ENCODE results near the gene VPS51.
"Not testable (repeated sequence)": the region's sequence is repeated elsewhere in the genome, so short reads cannot be mapped to it uniquely, and the experiment has no call there.

VPS51 gene

DNA sequence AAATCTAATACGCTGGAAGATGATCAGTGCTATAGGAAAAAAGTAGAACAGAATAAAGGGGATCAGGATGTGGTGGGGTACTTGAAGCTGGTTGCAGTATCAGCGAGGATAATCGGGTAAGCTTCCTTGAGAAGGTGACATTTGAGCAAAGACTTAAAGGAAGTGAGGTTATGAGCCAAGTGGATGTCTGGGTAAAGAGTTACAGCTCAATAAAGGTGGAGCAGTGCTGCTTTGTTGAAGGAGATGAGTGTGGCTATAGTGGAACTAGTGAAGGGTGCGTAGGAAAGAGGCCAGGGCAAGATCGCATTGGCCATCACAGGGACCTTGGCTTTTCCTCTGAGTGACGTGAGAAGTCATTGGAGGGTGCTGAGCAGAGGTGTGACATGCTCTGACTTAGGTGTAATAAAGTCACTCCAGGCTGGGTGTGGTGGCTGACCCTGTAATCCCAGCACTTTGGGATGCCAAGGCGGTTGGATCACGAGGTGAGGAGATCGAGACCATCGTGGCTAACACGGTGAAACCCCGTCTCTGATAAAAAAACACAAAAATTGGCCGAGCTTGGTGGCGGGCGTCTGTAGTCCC lies 40.6 kb downstream of the VPS51 start:
- DNase-seq: no peak

GRCh38 chr11:65141896-65142494 lies 46.0 kb downstream of the VPS51 start:
- no peak for DNase-seq

- DNase-seq: no peak
Observed at GRCh38 chr11:65147352-65148075, 51.5 kb downstream of the VPS51 start.

GRCh38 chr11:65148657-65149056 lies 52.6 kb downstream of the VPS51 start:
- DNase-seq: no peak

DNA sequence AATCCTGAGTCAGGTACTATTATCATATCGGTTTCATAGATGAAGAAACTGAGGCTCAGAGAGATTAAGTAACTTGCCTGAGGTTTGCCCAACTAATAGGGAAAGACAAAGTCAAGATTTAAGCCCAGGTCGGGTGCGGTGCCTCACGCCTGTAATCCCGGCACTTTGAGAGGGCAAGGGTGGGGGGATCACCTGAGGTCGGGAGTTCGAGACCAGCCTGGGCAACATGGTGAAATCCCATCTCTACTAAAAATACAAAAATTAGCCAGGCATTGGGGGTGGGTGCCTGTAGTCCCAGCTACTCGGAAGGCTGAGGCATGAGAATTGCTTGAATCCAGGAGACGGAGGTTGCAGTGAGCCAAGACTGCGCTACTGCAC lies 54.1 kb downstream of the VPS51 start:
- not testable (repeated sequence) for DNase-seq

DNA sequence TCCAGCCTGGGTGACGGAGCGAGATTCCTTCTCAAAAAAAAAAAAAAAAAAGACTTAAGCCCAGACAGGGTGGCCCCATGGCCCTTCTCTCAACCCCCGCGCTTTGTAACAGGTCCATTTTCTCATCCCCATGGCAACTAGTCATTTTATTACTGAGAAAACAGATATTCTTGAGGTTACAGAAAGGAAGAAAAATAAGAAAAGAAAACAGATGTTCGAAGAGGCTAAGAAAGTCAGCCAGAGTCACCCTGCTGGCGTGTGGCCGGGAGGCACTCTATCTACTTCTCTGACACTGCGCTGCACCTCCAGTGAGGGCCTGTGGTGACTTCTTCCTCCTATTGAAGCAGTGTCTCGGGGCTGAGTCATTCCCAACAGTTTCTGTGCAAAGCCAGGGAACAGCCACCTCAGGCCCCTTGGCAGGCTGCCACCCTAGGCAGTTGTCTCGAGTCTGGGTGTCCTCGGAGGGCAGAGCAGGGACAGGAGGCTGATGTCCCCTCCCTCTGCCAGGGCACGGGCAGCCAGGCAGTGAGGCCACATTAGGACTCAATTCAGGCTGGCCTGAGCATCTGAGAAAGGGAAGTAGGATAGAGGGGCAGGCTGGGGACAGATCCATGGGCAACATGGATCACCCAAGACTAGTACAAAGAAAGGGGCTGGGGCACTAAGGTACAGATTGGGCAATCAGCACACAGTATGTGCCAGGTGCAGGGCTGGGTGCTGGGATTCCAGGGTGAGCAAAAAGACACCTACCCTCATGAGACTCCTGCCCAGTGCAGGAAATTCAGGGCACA lies 54.7 kb downstream of the VPS51 start:
- DNase-seq: peak; percentile 65

DNA sequence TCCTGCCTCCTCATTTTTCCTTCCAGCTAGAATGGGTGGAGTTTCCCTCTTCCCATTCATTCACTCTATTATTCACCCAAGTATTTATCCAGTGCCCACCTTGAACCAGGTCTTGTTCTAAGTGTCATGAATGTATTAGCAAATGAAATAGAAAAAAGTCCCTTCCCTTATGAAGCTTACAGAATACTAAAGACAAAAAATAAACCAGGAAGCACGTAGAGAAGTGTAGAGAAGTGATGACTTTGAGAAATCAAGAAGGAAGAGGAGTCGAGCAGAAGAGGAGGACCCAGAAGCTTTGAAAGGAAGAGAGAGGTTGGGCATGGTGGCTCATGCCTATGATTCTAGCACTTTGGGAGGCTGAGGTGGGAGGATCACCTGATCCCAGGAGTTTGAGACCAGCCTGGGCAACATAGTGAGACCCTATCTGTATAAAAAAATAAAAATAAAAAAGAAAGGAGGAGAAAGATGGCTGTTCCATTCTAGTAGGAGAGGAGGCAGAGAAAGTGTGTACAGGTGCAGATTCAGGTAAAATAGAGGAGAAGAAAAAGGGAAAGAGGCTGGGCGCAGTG lies 55.4 kb downstream of the VPS51 start:
- DNase-seq: no peak

DNA sequence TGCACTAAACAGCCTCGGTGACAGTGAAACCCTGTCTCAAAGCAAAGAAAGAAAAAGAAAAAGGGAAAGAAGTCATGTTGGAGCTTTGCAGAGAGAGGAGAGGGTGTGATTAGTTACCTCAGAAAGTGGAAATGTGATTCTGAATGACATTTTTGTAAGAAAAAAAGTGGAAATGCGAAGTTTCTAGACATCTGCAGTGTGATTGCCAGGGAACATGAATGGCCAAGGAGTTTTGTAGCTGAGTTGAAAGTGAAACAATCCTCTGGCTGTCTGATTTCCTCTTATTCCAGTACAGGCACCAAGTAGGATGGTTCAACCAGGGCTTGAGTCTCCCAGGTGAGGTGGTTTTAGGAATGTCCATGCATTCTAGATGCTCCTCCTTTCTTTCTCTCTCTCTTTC lies 56.1 kb downstream of the VPS51 start:
- no peak for DNase-seq

DNA sequence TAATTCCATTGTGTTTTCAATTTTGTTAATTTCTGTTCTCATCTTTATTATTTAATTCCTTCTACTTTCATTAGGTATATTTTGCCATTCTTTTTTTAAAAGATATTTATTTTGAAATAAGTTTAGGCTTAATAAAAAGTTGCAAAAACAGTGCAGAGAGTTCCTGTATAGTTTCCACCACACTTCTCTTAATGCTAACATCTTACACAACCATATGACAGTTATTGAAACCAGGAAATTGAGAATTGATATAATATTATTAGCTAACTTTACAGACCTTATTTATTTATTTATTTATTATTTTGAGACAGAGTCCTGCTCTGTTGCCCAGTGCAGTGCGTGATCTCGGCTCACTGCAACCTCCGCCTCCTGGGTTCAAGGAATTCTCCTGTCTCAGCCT lies 60.2 kb downstream of the VPS51 start:
- DNase-seq: no peak

DNA sequence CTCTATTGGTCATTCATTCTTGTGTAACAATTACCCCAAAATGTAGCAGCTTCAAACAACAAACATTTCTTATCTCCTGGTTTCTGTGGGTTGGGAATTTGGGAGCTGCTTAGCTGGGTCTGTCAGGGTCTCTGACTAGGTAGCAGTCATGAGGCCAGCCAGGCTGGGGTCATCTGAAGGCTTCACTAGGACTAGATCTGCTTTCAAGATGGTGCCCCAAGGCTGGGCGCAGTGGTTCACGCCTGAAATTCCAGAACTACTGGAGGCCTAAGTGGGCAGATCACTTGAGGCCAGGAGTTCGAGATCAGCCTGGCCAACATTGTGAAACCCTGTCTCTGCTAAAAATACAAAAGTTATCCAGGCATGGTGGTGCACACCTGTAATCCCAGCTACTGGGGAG lies 60.9 kb downstream of the VPS51 start:
- DNase-seq: no peak

DNA sequence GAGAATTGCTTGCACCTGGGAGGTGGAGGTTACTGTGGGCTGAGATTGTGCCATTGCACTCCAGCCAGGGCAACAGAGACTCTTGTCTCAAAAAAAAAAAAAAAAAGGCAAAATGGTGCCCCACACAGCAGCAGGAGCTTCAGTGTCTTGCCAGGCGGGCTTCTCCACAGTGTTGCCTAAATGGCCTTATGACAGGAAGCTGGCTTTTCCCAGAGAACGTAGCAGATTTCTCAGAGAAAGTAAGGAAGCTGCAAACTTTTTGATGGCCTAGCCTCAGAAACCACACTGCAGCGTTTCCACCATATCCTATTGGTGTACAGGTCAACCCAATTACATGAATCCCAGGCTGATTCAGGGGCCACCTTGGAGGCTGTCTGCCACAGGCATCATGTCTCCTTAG lies 61.3 kb downstream of the VPS51 start:
- DNase-seq: no peak

GRCh38 chr11:65159012-65159411 lies 63.0 kb downstream of the VPS51 start:
- no peak for DNase-seq

- DNase-seq: no peak
Observed at GRCh38 chr11:65160643-65161042, 64.6 kb downstream of the VPS51 start.

Data from stimulated activated CD4-positive, alpha-beta T cell treated with anti-CD3 and anti-CD28 coated beads, Interleukin-1b, Interleukin-23, amount 100 ng/mL, for 48 hours (primary cell).